ENCODE data around the gene ACVR1B.

- TF ChIP-seq ATF3 (IDR thresholded peaks at IDR 0.05) (no peak), ATF3 (CRISPR knock-in tag; conservative IDR thresholded peaks at IDR 0.05) (no peak), LEF1 (IDR thresholded peaks at IDR 0.05) (no peak), REST (IDR thresholded peaks at IDR 0.05; ENCODE audit: borderline replicate concordance) (no peak), REST (CRISPR knock-in tag; IDR thresholded peaks at IDR 0.05; ENCODE audit: low read depth) (no peak), CTCF (IDR thresholded peaks at IDR 0.05 in 2 of 3, conservative IDR thresholded peaks at IDR 0.05 in 1 of 3; ENCODE audit: insufficient read depth in 2 of 3, low read depth in 1 of 3, low read length in 3 of 3) (peak in 1 of 3 experiments; percentile 41; a peak in 1 of 6 replicates), NR3C1 (CRISPR knock-in tag; IDR thresholded peaks at IDR 0.05) (no peak), POLR2AphosphoS5 (IDR thresholded peaks at IDR 0.05; ENCODE audit: control insufficient read depth, insufficient read depth, low read depth, low read length) (no peak), DACH1 (IDR thresholded peaks at IDR 0.05; ENCODE audit: partially characterized antibody) (no peak), NKRF (IDR thresholded peaks at IDR 0.05; ENCODE audit: borderline replicate concordance) (no peak), RAD21 (CRISPR knock-in tag; conservative IDR thresholded peaks at IDR 0.05 in 1 of 2, IDR thresholded peaks at IDR 0.05 in 1 of 2) (no peak), EZH2 (IDR thresholded peaks at IDR 0.05; ENCODE audit: borderline replicate concordance, low read depth, low read length) (no peak), SMARCA5 (IDR thresholded peaks at IDR 0.05) (no peak)
These were observed 72.6 kb downstream of the ACVR1B start for GRCh38 chr12:52023976-52024688.
